ENCODE results near the gene RPL36.
"Not testable (repeated sequence)": the region's sequence is repeated elsewhere in the genome, so short reads cannot be mapped to it uniquely, and the experiment has no call there.

RPL36 gene

DNA sequence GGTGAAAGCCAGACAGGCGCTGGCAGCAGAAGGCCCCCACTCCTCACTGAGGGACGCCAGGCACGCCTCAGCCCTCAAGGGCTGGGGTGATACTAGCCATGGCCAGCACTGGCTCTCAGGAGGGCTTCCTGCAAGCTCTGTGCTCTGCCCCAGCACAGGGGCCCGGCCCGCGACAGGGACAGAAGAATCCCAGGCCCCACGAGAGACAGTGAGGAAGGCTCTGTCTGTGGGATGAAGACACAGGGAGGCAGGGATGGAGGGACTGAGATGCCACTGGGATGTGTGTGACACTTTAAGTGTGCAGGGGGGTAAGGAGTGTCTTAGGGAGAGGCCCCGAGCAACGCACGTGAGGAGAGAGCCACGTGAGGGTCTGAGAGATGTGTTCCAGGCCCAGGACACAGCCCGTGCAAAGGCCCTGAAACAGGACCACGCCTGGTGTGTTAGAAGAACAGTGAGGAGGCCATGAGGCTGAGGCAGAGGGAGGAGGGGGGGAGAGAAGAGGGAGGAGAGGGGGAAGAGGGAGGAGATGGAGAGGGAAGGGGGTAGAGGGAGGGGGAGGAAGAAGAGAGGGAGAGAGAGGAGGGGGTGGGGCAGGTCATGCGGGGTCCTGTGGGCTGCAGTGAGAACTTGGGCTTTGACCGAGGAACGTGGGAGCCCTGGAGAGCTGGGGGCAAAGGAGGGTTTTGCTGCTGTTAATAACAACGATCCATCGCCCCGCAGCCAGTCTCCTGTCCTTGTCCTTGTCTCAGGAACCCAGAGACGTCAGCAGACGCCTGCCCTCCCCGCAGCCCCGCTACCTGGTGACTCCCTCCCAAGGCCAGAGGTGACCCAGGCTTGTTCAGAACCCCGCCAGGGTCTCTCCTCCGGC lies 7.2 kb downstream of the RPL36 start:
- no peak overlapping the region for H2AFZ ChIP-seq (ENCODE audit: low read depth)
- TF ChIP-seq, protein P1, sequence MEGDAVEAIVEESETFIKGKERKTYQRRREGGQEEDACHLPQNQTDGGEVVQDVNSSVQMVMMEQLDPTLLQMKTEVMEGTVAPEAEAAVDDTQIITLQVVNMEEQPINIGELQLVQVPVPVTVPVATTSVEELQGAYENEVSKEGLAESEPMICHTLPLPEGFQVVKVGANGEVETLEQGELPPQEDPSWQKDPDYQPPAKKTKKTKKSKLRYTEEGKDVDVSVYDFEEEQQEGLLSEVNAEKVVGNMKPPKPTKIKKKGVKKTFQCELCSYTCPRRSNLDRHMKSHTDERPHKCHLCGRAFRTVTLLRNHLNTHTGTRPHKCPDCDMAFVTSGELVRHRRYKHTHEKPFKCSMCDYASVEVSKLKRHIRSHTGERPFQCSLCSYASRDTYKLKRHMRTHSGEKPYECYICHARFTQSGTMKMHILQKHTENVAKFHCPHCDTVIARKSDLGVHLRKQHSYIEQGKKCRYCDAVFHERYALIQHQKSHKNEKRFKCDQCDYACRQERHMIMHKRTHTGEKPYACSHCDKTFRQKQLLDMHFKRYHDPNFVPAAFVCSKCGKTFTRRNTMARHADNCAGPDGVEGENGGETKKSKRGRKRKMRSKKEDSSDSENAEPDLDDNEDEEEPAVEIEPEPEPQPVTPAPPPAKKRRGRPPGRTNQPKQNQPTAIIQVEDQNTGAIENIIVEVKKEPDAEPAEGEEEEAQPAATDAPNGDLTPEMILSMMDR (conservative IDR thresholded peaks at IDR 0.05; ENCODE audit: low read depth, low read length): no peak
- H3K4me2 ChIP-seq: no peak overlapping the region
- no peaks in the 10 kb centered on the region for H3K27me3 ChIP-seq (ENCODE audit: insufficient read depth, low read depth)
- H3K36me3 ChIP-seq (ENCODE audit: insufficient read depth): peaks cover 12% of the 10 kb centered on the region; the same call in 1 of the 2 replicates
- H3K79me2 ChIP-seq (ENCODE audit: insufficient read depth, low read depth): peaks cover 15% of the 10 kb centered on the region; the same call in 1 of the 2 replicates
- H3K9ac ChIP-seq: no peak overlapping the region
- no peaks in the 10 kb centered on the region for H3K4me1 ChIP-seq (ENCODE audit: low read depth, poor library complexity, severe bottlenecking)
- no peak overlapping the region for H3K27ac ChIP-seq
- peaks cover 1% of the 10 kb centered on the region; the same call in 1 of the 2 replicates for H4K20me1 ChIP-seq (ENCODE audit: insufficient read depth)
- H3K4me3 ChIP-seq (IDR thresholded peaks at IDR 0.05; ENCODE audit: insufficient read depth, low read depth, low read length): no peak overlapping the region

DNA sequence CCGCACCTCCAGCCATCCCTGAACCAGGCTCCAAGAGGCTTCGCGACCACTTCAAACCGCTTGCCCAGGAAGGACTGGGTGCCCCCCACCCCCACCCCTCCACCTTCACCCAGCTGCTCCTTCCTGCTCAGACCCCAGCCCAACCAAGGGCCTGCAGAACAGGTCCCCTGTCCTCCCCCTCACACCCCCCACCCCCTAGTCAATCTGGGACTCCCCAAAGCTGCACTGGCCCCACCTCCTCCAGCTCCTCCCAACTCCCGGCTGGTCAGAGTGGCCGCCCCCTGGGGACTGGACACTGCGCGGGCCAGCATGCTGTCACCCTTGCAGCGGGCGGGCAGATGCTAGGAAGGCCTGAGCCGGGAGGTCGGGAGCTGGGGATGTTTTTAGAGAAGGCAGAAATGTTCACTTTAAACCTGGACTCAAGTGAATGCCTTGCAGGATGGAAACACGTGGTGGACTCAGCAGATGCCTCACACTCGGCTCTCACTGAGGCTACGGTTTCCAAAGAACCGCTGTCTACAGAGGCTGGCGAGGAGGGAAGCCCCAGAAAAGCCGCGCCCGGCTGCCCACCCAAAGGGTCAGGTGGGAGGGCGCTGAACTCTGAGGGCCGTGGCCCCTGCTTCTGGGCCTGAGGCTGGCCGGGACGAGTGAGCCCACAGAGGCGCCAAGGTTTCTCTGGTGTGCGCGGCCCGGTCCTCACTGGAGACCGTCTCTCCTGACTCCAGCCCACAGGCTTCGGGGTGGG lies 8.0 kb downstream of the RPL36 start:
- H4K20me1 ChIP-seq (ENCODE audit: insufficient read depth): no peaks in the 10 kb centered on the region
- no peaks in the 10 kb centered on the region for H3K27me3 ChIP-seq (ENCODE audit: insufficient read depth, low read depth)
- TF ChIP-seq, protein P1 (conservative IDR thresholded peaks at IDR 0.05; ENCODE audit: low read depth, low read length): no peak
- no peak overlapping the region for H3K9ac ChIP-seq
- no peak overlapping the region for H3K4me2 ChIP-seq
- no peak overlapping the region for H3K27ac ChIP-seq
- peaks cover 8% of the 10 kb centered on the region; the same call in 1 of the 2 replicates for H3K36me3 ChIP-seq (ENCODE audit: insufficient read depth)
- no peak overlapping the region for H2AFZ ChIP-seq (ENCODE audit: low read depth)
- no peaks in the 10 kb centered on the region for H3K4me1 ChIP-seq (ENCODE audit: low read depth, poor library complexity, severe bottlenecking)
- H3K4me3 ChIP-seq (IDR thresholded peaks at IDR 0.05; ENCODE audit: insufficient read depth, low read depth, low read length): no peak overlapping the region
- H3K79me2 ChIP-seq (ENCODE audit: insufficient read depth, low read depth): peaks cover 6% of the 10 kb centered on the region; the same call in 1 of the 2 replicates

DNA sequence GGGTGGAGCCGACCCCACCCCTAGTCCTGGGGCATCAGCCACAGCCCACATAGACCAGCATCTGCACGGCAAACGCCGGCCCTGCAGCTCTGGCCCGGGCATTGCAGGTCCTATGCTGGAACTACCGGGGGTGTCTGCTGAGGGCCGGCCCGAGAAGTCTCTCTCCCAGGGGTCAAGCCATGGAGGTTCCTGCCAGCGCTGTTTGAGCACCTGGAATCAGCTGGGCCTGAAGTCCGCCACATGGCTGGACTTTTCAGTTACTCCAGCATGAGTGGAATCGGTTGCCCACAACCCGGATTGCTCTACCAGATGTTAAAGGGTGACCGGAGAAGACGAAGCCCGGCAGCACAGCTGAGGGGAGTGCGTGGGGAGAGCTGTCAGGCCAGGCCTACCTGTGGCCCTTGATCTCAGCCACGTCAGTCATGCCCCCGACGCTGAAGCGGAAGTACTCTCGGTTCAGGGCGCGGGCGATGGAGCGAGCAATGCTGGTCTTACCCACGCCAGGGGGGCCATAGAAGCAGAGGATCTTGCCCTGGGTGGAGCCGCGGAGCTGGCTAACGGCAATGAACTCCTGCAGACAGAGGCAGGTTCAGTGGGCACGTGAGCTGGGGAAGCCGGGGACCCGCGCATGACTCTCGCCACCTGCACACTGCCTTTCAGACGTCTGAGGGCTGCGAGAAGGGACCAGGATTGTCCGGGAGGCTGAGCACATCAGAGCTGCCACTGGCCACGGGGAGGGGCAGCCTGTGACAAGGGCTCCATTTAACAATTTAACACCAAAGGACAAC lies 8.7 kb downstream of the RPL36 start:
- H3K36me3 ChIP-seq (ENCODE audit: insufficient read depth): peaks cover 5% of the 10 kb centered on the region; the same call in 1 of the 2 replicates
- no peak overlapping the region for H3K4me2 ChIP-seq
- no peaks in the 10 kb centered on the region for H3K27me3 ChIP-seq (ENCODE audit: insufficient read depth, low read depth)
- no peak overlapping the region for H3K27ac ChIP-seq
- no peaks in the 10 kb centered on the region for H4K20me1 ChIP-seq (ENCODE audit: insufficient read depth)
- H2AFZ ChIP-seq (ENCODE audit: low read depth): no peak overlapping the region
- TF ChIP-seq, protein P1 (conservative IDR thresholded peaks at IDR 0.05; ENCODE audit: low read depth, low read length): no peak
- no peaks in the 10 kb centered on the region for H3K4me1 ChIP-seq (ENCODE audit: low read depth, poor library complexity, severe bottlenecking)
- H3K9ac ChIP-seq: no peak overlapping the region
- H3K79me2 ChIP-seq (ENCODE audit: insufficient read depth, low read depth): no peaks in the 10 kb centered on the region; the same call in 1 of the 2 replicates
- no peak overlapping the region for H3K4me3 ChIP-seq (IDR thresholded peaks at IDR 0.05; ENCODE audit: insufficient read depth, low read depth, low read length)

DNA sequence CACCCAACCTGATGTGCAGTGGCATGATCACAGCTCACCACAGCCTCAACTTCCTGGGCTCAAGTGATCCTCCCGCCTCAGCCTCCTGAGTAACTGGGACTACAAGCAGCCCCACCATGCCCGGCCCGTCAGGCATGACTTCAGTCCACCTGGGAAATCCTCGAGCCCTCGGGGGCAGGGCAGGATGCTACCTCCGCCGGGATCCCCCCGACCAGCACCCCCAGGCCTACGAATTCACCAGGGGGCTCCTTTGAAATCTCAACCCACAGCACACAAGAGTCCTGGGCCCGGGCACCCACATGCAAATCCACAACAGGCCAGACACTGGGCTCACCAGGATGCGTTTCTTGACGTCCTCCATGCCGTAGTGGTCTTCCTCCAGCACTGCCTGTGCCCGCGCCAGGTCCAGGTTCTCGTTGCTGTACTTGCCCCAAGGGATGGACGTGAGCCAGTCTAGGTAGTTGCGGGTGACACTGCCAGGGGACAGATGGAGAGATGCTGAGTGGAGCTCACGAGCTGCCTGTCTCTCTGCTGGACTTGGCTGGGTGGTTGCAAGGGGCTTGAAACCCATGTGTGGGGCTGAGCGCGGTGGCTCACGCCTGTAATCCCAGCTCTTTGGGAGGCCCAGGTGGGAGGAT lies 10.5 kb downstream of the RPL36 start:
- Histone ChIP-seq H3K27me3 (ENCODE audit: insufficient read depth, low read depth) (no peaks in the 10 kb centered on the region), H3K4me3 (IDR thresholded peaks at IDR 0.05; ENCODE audit: insufficient read depth, low read depth, low read length) (no peak overlapping the region), H3K27ac (no peak overlapping the region), H3K36me3 (ENCODE audit: insufficient read depth) (no peaks in the 10 kb centered on the region; the same call in 1 of the 2 replicates), H3K4me2 (no peak overlapping the region), H3K79me2 (ENCODE audit: insufficient read depth, low read depth) (no peaks in the 10 kb centered on the region), H2AFZ (ENCODE audit: low read depth) (no peak overlapping the region), H3K9ac (no peak overlapping the region), H4K20me1 (ENCODE audit: insufficient read depth) (no peaks in the 10 kb centered on the region), H3K4me1 (ENCODE audit: low read depth, poor library complexity, severe bottlenecking) (no peaks in the 10 kb centered on the region)
- TF ChIP-seq, protein P1 (conservative IDR thresholded peaks at IDR 0.05; ENCODE audit: low read depth, low read length): no peak

DNA sequence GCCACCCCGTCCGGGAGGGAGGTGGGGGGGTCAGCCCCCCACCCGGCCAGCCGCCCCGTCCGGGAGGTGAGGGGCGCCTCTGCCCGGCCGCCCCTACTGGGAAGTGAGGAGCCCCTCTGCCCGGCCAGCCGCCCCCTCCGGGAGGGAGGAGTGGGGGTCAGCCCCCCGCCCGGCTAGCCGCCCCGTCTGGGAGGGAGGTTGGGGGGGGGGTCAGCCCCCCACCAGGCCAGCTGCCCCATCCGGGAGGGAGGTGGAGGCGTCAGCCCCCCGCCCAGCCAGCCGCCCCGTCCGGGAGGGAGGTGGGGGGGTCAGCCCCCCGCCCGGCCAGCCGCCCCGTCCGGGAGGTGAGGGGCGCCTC lies 11.9 kb downstream of the RPL36 start:
- not testable (repeated sequence) for H3K79me2 ChIP-seq (ENCODE audit: insufficient read depth, low read depth); H4K20me1 ChIP-seq (ENCODE audit: insufficient read depth); H3K27me3 ChIP-seq (ENCODE audit: insufficient read depth, low read depth); H3K36me3 ChIP-seq (ENCODE audit: insufficient read depth); H3K4me3 ChIP-seq (IDR thresholded peaks at IDR 0.05; ENCODE audit: insufficient read depth, low read depth, low read length); H3K4me1 ChIP-seq (ENCODE audit: low read depth, poor library complexity, severe bottlenecking); H3K4me2 ChIP-seq; H3K27ac ChIP-seq; H3K9ac ChIP-seq; H2AFZ ChIP-seq (ENCODE audit: low read depth)
